Lung microvascular endothelial cell (primary cell): ENCODE data around the gene TAGLN2. TPM values are rescaled to one million over a fixed set of nuclear protein-coding genes. Genes with fewer than 3 reads are reported as not detected.

Source experiments
- DNase-seq, 2 donors: peaks; one replicate each; pipeline versions ENCODE4 v3.0.0 to v3.0.0-alpha.2; 2010; ENCODE audit warnings: low read depth in 2 of 2
- total RNA-seq: library from RNA; depleted of rRNA; stranded (reverse); fragments of >200 nt; gene quantifications from 2 replicates; pipeline ENCODE4 v1.2.1, GENCODE V29; 2014

TAGLN2 gene
- total RNA-seq, 1 donor from 2014 or later = 59.1 TPM

DNA sequence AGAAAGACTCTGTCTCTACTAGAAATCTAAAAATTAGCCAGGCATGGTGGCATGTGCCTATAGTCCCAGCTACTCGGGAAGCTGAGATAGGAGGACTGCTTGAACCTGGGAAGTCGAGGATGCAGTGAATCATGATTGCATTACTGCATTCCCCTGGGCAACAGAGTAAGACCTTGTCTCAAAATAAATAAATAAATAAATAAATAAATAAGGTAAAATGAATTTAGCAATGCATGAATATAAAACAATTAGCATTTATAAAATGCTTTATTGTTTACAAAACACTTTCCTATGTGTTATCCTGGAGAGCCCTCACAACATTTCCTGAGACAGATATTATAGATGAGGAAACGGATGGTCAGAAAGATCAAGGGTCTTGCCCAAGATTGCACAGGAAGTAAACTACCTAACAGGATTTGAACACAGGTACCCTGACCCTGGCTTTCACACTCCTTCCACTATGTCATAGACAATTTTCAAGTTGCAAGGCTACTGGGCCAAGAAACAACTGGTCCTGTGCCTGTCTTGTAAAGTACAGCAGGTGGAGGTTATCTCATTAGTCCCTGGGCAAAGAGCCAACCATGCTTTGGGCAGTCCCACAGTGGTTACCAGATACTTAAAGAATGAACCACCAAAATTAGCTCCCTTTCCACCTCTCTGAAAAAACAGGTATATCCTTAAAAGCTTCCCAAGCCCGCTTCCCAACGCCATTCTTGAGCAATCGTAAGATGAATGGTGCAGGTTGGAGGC is 47.4 kb downstream of the TAGLN2 start:
- DNase-seq = no peak

DNA sequence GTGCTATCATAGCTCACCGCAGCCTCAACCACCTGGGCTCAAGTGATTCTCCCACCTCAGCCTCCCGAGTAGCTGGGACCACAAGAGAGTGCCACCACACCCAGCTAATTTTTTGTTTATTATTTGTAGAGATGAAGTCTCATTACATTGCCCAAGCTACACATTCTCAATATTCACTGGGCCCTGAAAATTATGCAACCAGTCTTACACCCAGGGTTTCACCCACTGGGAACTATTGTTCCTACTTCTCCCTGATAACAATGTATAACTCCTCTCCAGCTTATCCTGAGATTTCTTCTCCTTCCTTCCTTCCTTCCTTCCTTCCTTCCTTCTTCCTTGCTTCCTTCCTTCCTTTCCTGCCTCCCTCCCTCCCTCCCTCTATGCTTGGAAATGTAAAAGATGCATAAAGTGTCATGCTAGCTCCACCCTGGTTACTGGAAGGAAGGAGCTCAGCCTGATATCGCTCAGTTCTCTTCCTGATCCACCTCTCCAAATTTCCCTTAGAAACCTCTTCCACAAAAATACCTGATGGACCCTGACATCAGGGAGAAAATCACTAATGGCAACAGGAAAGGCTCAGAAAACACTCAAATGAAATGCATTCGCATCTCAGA is 51.7 kb downstream of the TAGLN2 start:
- DNase-seq = no peak

DNA sequence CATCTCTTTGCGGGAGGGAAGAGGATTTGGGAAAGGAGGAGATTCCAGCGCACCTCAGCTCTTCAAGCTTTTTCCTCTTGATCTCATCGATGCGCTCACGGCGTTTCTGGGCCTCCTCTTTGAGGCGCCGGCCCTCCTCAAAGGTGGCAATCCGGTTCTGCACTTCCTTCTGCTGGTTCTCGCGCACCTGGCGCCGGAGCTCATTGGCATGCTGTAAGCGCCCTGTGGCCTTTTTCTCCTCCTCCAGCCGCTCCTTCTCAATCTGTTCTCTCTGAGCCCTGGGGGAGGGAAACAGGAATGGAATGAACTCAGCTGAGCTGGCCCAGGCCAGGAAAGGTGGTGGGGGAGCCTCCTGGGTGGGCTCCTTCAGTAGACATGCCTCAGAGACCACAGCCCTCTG is 52.4 kb downstream of the TAGLN2 start:
- DNase-seq = no peak

DNA sequence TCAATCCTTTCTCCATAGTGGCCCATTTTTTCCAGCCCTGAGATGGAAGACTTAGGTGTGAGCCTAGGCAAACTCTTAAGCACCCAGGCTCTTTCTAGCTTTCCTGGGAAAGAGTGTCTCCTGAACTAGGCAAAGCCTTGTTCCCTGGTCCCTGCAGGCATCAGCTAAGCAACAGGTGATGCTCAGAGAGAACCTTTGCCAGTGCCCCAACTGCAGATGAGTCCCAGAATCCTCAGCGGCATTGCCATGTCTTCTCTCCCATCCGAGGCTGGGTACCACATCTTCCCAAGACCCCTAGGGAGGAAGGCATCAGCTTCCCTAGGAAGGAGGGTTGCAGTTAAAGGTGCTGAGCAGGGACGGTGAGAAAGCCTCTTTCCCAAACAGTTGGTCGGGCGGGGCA is 54.6 kb downstream of the TAGLN2 start:
- DNase-seq = no peak

DNA sequence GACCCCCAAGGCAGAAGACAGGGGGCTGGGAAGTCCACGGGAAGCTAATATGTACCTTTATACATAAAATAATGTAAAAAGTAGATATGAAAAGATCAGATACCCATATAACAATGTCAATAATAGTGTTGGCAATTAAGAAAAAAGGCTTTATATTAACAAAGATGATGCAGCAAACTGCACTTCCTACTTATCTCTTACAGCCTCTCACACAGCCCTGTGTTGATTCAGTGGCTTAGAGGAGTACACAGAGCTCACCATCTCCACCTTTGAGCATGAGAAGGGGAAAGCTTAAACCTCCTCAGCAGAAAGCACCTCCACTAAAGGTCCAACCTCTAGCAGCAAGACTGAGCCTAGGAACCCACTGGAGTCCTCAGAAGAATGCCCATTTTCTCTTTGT is 55.7 kb downstream of the TAGLN2 start:
- no peak for DNase-seq

DNA sequence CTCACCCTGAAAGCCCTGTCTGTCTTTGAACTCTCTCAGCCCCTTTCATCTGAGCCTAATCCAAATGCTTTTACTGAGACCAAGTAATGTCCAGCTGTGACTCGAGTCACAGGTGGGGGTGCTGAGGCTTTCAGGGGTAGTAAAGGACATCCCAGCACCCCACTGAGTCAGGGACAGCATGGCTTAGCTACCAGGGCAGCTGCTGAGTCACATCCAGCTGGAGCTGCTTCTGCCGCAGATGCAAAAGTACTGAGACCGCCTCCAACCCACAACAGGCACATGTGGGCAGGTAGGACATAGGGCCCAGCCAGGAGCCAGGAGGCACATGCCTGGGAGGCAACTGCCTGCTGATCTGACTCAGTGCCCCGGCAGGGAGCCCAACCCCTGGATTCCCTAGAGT is 56.1 kb downstream of the TAGLN2 start:
- DNase-seq = peak in 1 of 2 donors; percentile 38

DNA sequence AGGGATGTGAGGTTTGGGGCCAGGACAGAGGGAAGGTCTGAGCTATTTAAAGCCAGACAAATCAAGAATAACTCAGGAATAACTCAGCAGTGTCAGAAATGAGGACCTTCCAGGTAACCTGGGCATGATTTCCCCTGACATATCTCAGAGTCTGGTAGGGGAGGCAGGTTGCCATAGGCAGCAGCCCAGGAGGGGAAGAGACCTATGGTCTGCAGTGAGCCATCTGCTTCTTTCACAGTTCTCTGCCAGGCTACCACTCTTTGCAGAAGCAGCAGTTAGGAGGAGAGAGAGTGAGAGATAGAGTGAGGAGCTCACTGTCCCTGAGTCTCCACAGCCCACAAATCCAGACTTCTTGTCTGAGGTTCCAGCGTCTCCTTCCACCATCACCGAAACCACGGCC is 56.5 kb downstream of the TAGLN2 start:
- no peak for DNase-seq

Other genes starting within 250 kb of the TAGLN2 start
- gene CRP, start 210.9 kb downstream of the TAGLN2 start, total RNA-seq = not detected in 2 replicates
- gene DUSP23, start 144.5 kb downstream of the TAGLN2 start, total RNA-seq = 20.7 and 32.5 TPM in 2 replicates
- gene FCRL6, start 123.1 kb downstream of the TAGLN2 start, total RNA-seq = not detected in 2 replicates
- gene SLAMF8, start 98.6 kb downstream of the TAGLN2 start, total RNA-seq = not detected in 2 replicates
- gene VSIG8, start 62.9 kb downstream of the TAGLN2 start, total RNA-seq = not detected in 2 replicates
- under 0.01 and 0.22 TPM in 2 replicates for gene CFAP45, start 25.3 kb downstream of the TAGLN2 start, total RNA-seq
- under 0.01 TPM in 1 of 2 replicates, not detected in the other for gene IGSF9, start 20.1 kb upstream of the TAGLN2 start, total RNA-seq
- not detected in 2 replicates for gene SLAMF9, start 28.7 kb upstream of the TAGLN2 start, total RNA-seq
- gene PIGM, start 106.5 kb upstream of the TAGLN2 start, total RNA-seq = 2.2 and 3.4 TPM in 2 replicates
- gene KCNJ10, start 144.7 kb upstream of the TAGLN2 start, total RNA-seq = not detected in 2 replicates
- not detected in 2 replicates for gene KCNJ9, start 156.0 kb upstream of the TAGLN2 start, total RNA-seq
- 4.6 and 10.3 TPM in 2 replicates for gene IGSF8, start 173.1 kb upstream of the TAGLN2 start, total RNA-seq
- not detected in 2 replicates for gene ATP1A2, start 190.3 kb upstream of the TAGLN2 start, total RNA-seq
- gene ATP1A4, start 226.1 kb upstream of the TAGLN2 start, total RNA-seq = not detected in 2 replicates